ENCODE results near the gene ANKRD39. TPM values are rescaled to one million over a fixed set of nuclear protein-coding genes. Genes with fewer than 3 reads are reported as not detected.
"Not testable (repeated sequence)": the region's sequence is repeated elsewhere in the genome, so short reads cannot be mapped to it uniquely, and the experiment has no call there.

ANKRD39 gene
- total RNA-seq, 1 experiment from 2014 or later: 9.5 TPM

- DNase-seq (ENCODE audit: low read depth): no peak
These were observed 47.0 kb downstream of the ANKRD39 start for GRCh38 chr2:96810783-96811192.

GRCh38 chr2:96809951-96810782 is 47.6 kb downstream of the ANKRD39 start:
- DNase-seq (ENCODE audit: low read depth): no peak

GRCh38 chr2:96809216-96809882 is 48.5 kb downstream of the ANKRD39 start:
- no peak for DNase-seq (ENCODE audit: low read depth)

- no peak for DNase-seq (ENCODE audit: low read depth)
These were observed 49.5 kb downstream of the ANKRD39 start for GRCh38 chr2:96808176-96808837.

GRCh38 chr2:96807127-96807471 is 50.7 kb downstream of the ANKRD39 start:
- no peak for DNase-seq (ENCODE audit: low read depth)

GRCh38 chr2:96806468-96807126 is 51.2 kb downstream of the ANKRD39 start:
- DNase-seq (ENCODE audit: low read depth): no peak

- DNase-seq (ENCODE audit: low read depth): not testable (repeated sequence)
These were observed 51.9 kb downstream of the ANKRD39 start for GRCh38 chr2:96805946-96806345.

GRCh38 chr2:96804986-96805385 is 52.8 kb downstream of the ANKRD39 start:
- no peak for DNase-seq (ENCODE audit: low read depth)

GRCh38 chr2:96802721-96803120 is 55.1 kb downstream of the ANKRD39 start:
- no peak for DNase-seq (ENCODE audit: low read depth)

GRCh38 chr2:96801786-96802595 is 55.8 kb downstream of the ANKRD39 start:
- no peak for DNase-seq (ENCODE audit: low read depth)

- peak; percentile 24 for DNase-seq (ENCODE audit: low read depth)
These were observed 56.6 kb downstream of the ANKRD39 start for GRCh38 chr2:96801005-96801785.

GRCh38 chr2:96800061-96801004 is 57.5 kb downstream of the ANKRD39 start:
- DNase-seq (ENCODE audit: low read depth): no peak

- no peak for DNase-seq (ENCODE audit: low read depth)
These were observed 58.2 kb downstream of the ANKRD39 start for GRCh38 chr2:96799623-96799935.

- no peak for DNase-seq (ENCODE audit: low read depth)
These were observed 58.8 kb downstream of the ANKRD39 start for GRCh38 chr2:96798733-96799622.

All from HT1080 (cell line).